DND-41 (cell line): ENCODE results near the gene TNIK.

ENCODE experiments used
- EZH2 ChIP-seq: IDR thresholded peaks from 3 replicates; pipeline ENCODE4 v1.6.1; 2012; ENCODE audit warnings: borderline replicate concordance, low read depth, mild to moderate bottlenecking, moderate library complexity, low read length, inconsistent platforms; ENCODE audit not compliant: severe bottlenecking
- TF ChIP-seq, protein P1 (sequence below): IDR thresholded peaks from 2 replicates; pipeline ENCODE4 v1.5.1; 2012; ENCODE audit warnings: borderline replicate concordance, low read length, moderate library complexity, mild to moderate bottlenecking; ENCODE audit not compliant: poor library complexity, severe bottlenecking; ENCODE audit errors: extremely low read depth

- TF ChIP-seq, protein P1, sequence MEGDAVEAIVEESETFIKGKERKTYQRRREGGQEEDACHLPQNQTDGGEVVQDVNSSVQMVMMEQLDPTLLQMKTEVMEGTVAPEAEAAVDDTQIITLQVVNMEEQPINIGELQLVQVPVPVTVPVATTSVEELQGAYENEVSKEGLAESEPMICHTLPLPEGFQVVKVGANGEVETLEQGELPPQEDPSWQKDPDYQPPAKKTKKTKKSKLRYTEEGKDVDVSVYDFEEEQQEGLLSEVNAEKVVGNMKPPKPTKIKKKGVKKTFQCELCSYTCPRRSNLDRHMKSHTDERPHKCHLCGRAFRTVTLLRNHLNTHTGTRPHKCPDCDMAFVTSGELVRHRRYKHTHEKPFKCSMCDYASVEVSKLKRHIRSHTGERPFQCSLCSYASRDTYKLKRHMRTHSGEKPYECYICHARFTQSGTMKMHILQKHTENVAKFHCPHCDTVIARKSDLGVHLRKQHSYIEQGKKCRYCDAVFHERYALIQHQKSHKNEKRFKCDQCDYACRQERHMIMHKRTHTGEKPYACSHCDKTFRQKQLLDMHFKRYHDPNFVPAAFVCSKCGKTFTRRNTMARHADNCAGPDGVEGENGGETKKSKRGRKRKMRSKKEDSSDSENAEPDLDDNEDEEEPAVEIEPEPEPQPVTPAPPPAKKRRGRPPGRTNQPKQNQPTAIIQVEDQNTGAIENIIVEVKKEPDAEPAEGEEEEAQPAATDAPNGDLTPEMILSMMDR = no peak
- no peak for TF ChIP-seq EZH2
Observed at GRCh38 chr3:171435757-171436156, 24.4 kb downstream of the TNIK start.
